Endothelial cell of umbilical vein (primary cell): ENCODE results near the gene CCDC38.

ENCODE experiments used
- CTCF ChIP-seq, 2 donors: IDR thresholded peaks; 1 replicate in 1 of 2; 2 replicates in 1 of 2; pipeline ENCODE4 v1.5.1; 2011; ENCODE audit warnings: low read length in 2 of 2, mild to moderate bottlenecking in 2 of 2, moderate library complexity in 2 of 2, control low read depth in 1 of 2, inconsistent platforms in 1 of 2, low read depth in 1 of 2; ENCODE audit not compliant: insufficient read depth in 1 of 2; ENCODE audit errors: extremely low read depth in 1 of 2
- EZH2 ChIP-seq: IDR thresholded peaks from 2 replicates; pipeline ENCODE4 v1.6.1; 2012; ENCODE audit warnings: borderline replicate concordance, low read depth, mild to moderate bottlenecking, moderate library complexity, low read length, inconsistent platforms; ENCODE audit not compliant: severe bottlenecking
- JUN ChIP-seq: IDR thresholded peaks from 2 replicates; pipeline ENCODE4 v1.6.1; 2011; ENCODE audit warnings: borderline replicate concordance, low read depth; ENCODE audit not compliant: insufficient read length, insufficient read depth
- MYC ChIP-seq: IDR thresholded peaks from one replicate; pipeline ENCODE4 v1.6.1; 2011; ENCODE audit warnings: mild to moderate bottlenecking, low read depth, low read length
- POLR2A ChIP-seq: IDR thresholded peaks from 2 replicates; pipeline ENCODE4 v1.6.1; 2012; ENCODE audit warnings: low read depth, mild to moderate bottlenecking, control low read depth, low read length
- POLR2AphosphoS5 ChIP-seq: IDR thresholded peaks from 2 replicates; pipeline ENCODE4 v1.6.1; 2012; ENCODE audit warnings: low read depth, mild to moderate bottlenecking, control low read depth, low read length, moderate library complexity; ENCODE audit not compliant: insufficient read depth

GRCh38 chr12:95863337-95863736 is 79.1 kb downstream of the CCDC38 start:
- TF ChIP-seq POLR2A, result no peak
- TF ChIP-seq CTCF (IDR thresholded peaks at IDR 0.05; ENCODE audit: extremely low read depth in 1 of 2, insufficient read depth in 1 of 2, low read depth in 1 of 2, low read length in 2 of 2), result no peak
- no peak for TF ChIP-seq EZH2
- no peak for TF ChIP-seq POLR2AphosphoS5
- no peak for TF ChIP-seq JUN
- no peak for TF ChIP-seq MYC
